Activated T-helper 1 cell treated with anti-CD3 and anti-CD28 coated beads, Interleukin-2, amount 50 U/mL, for 16 hours (primary cell): Measurements from ENCODE around the gene STAC3.

Experiments used
- DNase-seq, 2 donors: peaks; one replicate each; pipeline ENCODE4 v3.0.0-alpha.2; 2020; ENCODE audit warnings: low read depth in 1 of 2, low spot score in 1 of 2

The STAC3 gene

DNA sequence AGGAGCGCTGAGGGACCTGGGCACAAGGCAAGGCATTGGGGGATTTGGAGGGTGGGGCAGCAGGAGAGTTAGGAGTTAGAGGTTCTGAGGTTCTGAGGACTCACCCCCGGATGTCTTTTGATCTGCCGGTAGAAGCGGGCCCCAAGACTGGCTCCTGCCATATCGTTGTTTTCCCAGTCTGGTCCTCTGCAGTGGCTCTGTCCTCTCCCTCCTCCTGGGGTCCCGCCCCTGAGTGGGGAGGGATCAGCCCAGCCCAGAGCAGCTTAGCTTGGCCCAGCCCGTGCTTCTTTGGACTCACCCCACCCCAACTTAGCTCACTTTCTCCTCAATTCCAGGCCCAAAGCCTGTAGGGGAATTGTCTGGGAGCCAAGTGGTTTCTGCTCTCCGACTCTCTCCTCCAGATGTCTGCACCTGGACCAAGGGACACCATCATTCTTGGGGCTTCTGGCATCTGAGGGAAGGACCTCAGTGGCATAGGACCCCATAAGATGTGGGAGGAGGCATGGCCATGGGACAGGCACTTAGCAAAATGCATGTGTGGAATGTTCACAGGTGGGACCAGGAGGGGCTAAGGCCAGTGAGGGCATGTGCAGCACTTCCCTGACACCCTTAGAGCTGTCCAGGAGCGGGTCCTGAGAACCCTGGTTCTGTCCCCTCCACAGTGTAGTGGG is 13.9 kb downstream of the STAC3 start:
- DNase-seq: no peak

DNA sequence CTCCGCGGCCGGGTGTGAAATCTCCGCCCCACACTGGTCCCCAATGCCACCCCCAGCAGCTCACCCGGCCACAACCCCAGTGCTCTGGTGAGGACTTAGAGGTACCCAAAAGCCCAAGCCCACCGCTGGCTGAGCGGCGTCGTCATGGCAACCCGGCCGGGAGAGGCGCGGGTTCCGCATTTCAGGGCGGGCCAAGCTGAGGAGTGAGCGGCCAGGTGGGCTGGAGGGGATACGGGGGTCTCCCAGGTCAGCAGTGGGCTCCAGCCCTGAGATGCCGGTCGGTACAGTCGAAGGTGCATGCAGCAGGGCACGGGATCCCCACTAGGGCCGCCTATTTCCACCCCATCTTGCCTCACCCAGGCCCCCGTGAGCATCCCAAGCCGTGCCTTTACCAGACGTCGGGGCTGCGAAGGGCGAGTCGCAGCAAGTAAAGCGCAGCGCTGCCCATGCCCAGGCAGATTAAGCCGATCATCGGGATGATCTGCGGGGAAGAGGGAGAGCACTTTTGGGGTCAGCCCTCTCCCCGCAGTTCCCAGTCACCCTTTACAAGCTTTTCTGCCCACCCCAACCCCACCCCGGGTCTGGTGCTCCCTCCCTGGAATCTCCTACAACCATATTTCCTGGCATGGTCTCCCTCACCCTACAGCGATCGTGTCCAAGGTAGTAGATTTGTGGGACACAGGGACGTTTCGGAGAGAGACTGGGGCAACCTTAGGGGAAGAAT is 14.6 kb downstream of the STAC3 start:
- DNase-seq: no peak

DNA sequence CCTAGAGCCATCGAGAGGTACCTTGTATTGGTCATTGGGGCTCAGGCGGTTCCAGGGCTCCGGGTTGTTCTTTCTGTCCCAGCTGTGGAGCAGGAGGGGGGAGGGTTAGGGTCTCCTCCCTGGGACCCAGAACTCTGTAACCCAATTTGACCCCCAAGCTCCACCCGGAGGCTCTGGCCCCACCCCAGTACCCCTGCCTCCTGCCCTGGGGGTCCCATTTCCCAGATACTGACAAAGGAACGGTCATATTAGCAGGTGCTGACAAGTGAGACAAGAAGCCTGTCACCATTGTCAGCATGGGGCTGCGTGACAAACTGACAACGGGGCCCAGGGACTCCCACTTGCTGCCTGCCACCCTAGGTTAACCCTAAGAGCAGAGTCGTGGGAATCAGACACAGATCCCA is 15.3 kb downstream of the STAC3 start:
- no peak for DNase-seq

- no peak for DNase-seq
Observed at GRCh38 chr12:57235017-57235727, 15.8 kb downstream of the STAC3 start.

GRCh38 chr12:57234571-57235016 is 16.4 kb downstream of the STAC3 start:
- DNase-seq: no peak

DNA sequence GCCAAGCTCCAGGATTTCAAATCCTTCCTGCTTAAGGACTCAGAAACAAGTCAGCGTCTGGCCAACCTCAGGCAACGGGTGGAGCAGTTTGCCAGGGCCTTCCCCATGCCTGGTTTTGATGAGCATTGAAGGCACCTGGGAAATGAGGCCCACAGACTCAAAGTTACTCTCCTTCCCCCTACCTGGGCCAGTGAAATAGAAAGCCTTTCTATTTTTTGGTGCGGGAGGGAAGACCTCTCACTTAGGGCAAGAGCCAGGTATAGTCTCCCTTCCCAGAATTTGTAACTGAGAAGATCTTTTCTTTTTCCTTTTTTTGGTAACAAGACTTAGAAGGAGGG is 16.8 kb downstream of the STAC3 start:
- DNase-seq: no peak

- no peak for DNase-seq
Observed at GRCh38 chr12:57233357-57234232, 17.4 kb downstream of the STAC3 start.

DNA sequence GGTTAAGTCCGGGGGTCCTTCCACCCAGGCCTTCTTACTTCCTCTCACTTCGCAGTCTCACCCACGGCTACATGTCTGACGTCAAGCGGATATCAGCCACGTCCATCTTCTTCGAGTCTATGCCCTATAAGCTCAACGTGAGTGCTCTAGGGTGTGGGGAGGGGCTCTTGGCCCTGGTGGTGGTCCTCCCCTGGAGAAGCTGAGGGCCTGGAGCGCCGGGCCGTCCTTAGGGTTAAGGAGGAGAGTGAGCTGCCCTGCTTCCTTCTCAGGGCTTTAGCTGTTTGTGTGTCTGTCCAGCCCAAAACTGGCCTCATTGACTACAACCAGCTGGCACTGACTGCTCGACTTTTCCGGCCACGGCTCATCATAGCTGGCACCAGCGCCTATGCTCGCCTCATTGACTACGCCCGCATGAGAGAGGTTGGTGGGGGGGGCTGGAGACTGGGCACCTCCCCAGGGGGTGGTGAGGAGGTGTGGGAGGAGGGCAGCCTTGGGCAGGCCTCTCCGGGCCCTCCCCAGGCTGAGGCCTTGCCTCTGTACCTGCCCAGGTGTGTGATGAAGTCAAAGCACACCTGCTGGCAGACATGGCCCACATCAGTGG is 18.7 kb downstream of the STAC3 start:
- DNase-seq: no peak

DNA sequence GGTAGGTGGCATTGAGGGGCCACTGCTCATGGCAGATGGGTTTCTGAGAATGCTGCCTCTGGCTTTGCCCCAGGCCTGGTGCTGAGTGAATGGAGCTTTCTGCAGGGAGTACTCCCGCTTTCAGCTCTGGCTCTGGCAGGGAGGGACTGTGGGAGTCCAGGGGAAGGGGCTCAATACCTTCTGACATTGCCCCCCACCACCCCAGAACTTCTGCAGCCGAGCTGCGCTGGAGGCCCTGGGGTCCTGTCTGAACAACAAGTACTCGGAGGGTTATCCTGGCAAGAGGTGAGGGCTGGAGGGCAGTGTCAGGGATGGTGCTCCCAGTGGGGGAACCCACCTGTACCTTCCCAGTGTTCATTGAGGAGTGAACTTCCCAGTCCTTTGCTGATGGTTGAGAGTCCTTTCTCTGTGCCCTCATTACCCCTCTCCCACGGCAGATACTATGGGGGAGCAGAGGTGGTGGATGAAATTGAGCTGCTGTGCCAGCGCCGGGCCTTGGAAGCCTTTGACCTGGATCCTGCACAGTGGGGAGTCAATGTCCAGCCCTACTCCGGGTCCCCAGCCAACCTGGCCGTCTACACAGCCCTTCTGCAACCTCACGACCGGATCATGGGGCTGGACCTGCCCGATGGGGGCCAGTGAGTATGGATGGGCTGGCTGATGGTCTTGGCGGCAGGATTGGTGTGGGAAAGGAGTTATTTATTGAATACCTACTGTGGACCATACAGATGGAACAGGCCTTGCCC is 19.5 kb downstream of the STAC3 start:
- no peak for DNase-seq

DNA sequence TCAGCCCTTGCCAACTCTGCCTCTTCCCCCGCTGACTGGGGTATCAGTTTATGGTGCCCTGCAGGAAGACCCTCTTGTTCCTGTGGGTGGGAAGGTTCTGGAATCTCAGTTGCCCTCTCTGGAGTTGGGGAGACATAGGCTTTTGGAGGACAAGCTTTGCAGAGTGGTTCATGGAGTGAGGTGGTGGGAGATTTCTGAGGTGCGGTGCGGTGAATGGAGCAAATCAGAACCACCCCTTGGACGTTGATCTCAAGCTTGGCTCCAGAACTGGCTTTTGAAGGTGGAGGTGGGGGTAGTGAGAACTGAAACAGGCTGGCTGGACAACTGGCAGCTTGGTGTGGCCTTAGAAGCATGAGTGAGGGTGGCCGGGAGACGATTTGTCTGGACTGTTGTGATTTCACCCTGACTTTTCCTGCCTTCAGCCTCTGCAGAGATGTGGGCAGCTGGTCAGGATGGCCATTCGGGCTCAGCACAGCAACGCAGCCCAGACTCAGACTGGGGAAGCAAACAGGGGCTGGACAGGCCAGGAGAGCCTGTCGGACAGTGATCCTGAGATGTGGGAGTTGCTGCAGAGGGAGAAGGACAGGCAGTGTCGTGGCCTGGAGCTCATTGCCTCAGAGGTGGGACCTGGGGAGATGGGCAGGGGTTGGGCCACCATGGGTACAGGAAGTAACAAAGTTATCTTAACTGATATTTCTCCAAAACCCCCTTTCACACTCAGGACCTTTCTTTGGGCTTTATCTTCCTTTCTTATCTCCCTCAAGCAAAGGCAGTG is 20.4 kb downstream of the STAC3 start:
- no peak for DNase-seq

DNA sequence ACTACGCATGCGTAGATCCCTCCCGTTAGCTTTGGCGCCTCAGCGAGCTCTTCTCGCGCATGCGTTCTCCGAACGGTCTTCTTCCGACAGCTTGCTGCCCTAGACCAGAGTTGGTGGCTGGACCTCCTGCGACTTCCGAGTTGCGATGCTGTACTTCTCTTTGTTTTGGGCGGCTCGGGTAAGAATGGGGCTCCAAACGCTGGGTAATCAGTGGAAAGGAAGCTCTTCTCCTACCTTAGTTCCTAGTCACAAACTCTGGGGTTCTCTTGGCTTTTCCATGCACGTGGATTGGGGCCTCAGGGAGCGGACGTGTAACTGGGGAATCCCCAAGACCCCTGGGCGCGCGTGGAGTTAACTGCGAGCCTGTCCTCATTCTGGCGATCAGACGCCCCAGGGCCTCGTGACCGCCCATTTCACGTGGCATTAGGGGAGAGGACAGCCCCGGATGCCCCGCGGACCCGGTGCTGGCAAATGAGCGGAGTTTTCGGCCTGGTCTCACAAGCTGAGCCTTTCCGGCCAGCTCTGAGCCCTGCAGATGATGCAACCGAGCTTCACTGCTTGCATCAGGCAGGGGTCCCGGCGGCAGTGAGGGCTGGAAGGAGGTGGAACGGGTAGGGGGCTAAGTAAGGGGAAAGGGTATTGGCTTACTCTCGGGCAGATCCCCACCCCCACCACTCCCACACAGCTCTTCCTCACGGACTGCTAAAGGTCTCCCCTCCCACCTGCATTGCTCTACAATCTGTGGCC is 21.2 kb downstream of the STAC3 start, which contains the start of gene SHMT2:
Gene SHMT2, plus strand, starts transcription at position 78 of the 747 bp plus-strand sequence. Its CDS starts 68 bp downstream, at position 146.
- peak; percentile 71 to 90 for DNase-seq

DNA sequence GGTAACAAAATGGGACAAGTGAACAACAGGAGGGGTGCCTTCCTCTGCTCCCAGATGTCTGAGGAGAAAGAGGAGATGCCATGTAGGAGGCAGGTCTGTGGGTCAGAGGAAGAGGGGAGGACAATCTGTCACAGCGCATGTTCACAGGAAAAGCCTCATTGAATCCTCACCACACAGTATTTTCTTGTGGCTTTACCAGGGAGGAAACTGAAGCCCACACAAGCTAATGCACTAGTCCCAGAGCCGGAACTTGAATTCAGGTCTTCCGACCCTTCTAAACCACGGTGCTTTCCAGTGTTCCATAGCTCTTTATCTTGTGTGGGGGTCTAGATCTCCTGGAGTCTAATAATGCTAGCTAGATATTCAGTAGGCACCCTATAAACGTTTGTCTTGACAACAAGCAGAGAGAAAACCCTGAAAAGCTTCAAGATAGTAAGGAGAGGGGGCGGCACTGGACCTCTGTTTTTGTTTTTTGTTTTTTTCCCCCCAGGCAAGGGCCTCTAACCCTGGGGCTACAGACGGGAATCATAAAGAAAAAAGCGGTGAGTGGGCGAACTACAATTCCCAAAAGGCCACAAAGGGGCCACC is 21.8 kb downstream of the STAC3 start:
- no peak for DNase-seq

DNA sequence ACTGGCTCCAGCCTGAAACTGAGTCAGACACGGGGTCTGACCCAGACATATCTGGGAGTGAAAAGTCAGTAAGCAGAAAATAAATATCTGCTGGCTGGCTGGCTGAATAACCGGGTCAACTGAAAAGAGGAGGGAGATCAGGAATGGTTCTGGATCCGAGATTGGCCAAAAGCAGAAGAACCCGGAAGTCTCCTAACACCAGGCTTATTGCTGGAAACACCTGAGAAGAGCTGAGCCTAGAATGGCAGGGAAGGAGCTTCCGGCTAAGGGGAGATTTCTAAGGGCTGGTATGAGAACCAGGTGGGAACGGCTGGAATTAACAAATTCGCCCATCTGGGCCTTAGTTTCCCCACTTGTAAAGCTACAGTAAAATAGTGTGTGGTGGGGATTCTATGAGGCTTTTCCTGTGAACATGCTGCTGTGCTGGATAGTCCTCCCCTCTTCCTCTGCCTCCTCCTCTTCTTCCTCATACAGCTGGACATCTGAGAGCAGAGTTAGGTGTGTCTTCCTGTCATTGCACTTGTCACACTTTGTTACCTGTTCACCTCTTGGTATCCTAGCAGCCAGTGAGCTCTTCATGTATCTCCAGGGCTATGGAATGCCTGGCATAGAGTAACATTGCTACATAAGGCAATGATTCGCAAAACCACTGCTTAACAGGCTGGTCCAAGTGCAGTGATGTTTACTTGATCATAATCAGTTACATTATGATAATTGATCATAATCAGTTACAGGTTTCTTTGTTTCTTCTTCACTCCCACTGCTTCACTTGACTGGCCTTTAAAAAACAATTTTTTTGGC is 23.5 kb downstream of the STAC3 start:
- no peak for DNase-seq

GRCh38 chr12:57226588-57227314 is 24.2 kb downstream of the STAC3 start:
- no peak for DNase-seq

DNA sequence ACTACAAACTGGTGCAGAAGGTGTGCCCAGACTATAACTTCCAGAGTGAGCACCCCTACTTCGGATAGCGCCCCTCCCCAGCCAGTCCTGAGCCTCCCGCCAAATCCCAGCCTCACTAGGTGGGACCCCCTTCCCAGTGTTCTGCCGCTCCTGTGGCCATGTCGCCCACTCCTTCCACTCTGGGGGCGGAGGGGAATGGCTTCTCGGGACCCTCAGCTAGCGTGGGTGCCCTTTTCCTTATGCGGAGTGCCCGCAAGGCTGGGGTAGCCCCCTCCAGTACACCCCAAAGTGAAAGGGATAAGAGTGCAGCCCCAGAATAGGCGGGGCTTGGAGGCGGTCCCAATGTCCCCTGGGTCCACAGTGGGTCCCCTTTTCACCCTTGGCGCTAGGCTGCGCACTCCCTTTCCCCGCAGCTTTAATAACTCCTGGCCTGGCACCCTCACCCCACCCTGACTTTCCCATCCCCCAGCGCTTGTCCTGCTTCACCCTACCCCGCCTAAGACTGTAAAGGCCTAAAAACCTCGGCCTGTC is 25.2 kb downstream of the STAC3 start:
- no peak for DNase-seq

DNA sequence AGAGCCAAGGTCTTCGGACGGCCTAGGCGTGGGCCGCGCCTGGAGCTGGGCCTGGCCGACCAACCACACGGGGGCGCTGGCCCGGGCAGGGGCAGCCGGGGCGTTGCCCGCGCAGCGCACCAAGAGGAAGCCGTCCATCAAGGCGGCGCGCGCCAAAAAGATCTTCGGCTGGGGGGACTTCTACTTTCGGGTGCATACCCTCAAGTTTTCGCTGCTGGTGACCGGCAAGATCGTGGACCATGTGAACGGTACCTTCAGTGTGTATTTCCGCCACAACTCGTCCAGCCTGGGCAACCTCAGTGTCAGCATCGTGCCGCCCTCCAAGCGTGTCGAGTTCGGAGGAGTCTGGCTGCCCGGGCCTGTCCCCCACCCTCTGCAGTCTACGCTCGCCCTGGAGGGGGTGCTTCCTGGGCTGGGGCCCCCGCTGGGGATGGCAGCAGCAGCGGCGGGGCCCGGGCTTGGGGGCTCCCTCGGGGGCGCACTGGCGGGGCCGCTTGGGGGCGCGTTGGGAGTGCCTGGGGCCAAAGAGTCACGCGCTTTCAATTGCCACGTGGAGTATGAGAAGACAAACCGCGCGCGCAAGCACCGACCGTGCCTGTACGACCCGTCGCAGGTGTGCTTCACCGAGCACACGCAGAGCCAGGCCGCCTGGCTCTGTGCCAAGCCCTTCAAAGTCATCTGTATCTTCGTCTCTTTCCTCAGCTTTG is 25.9 kb downstream of the STAC3 start:
- peak in 1 of 2 donors; percentile 39 for DNase-seq
